GM20000 (cell line): ENCODE results near the gene CHSY1.
A peak's percentile ranks its signal among the peaks of the same experiment; 100 is the strongest.

Experiments
- DNase-seq: peaks from one replicate; pipeline ENCODE4 v3.0.0; 2012; ENCODE audit warnings: low spot score
- CTCF ChIP-seq: IDR thresholded peaks from 2 replicates; pipeline ENCODE4 v1.5.1; 2012; ENCODE audit warnings: mild to moderate bottlenecking, control low read depth; ENCODE audit errors: extremely low read depth, missing control alignments

CHSY1 gene

GRCh38 chr15:101244889-101245668 lies 6.8 kb downstream of the CHSY1 start:
- TF ChIP-seq CTCF, result no peak
- no peak for DNase-seq

- no peak for TF ChIP-seq CTCF
- DNase-seq, result no peak
Measured at GRCh38 chr15:101244036-101244781, 7.6 kb downstream of the CHSY1 start.

GRCh38 chr15:101243420-101243819 lies 8.4 kb downstream of the CHSY1 start:
- TF ChIP-seq CTCF, result no peak
- DNase-seq, result no peak

- DNase-seq, result no peak
- no peak for TF ChIP-seq CTCF
Measured at GRCh38 chr15:101242999-101243336, 8.9 kb downstream of the CHSY1 start.

GRCh38 chr15:101242160-101242998 lies 9.5 kb downstream of the CHSY1 start:
- DNase-seq, result peak; percentile 74
- no peak for TF ChIP-seq CTCF

GRCh38 chr15:101240358-101240757 lies 11.5 kb downstream of the CHSY1 start:
- no peak for DNase-seq
- TF ChIP-seq CTCF, result no peak
